Renal cortical epithelial cell (primary cell): ENCODE measurements around the gene RNU5B-1. TPM values are rescaled to one million over a fixed set of nuclear protein-coding genes. Genes with fewer than 3 reads are reported as not detected.

Experiments
- DNase-seq: peaks from one replicate; pipeline ENCODE4 v3.0.0-alpha.2; 2011; ENCODE audit warnings: low read depth
- total RNA-seq: library from RNA; depleted of rRNA; stranded (reverse); fragments of >200 nt; gene quantifications from 2 replicates; pipeline ENCODE4 v1.2.3, GENCODE V29; 2014

RNU5B-1 gene
- total RNA-seq, 1 donor from 2014 or later: not detected

GRCh38 chr15:65328506-65329287 lies 24.2 kb downstream of the RNU5B-1 start:
- DNase-seq: no peak

DNA sequence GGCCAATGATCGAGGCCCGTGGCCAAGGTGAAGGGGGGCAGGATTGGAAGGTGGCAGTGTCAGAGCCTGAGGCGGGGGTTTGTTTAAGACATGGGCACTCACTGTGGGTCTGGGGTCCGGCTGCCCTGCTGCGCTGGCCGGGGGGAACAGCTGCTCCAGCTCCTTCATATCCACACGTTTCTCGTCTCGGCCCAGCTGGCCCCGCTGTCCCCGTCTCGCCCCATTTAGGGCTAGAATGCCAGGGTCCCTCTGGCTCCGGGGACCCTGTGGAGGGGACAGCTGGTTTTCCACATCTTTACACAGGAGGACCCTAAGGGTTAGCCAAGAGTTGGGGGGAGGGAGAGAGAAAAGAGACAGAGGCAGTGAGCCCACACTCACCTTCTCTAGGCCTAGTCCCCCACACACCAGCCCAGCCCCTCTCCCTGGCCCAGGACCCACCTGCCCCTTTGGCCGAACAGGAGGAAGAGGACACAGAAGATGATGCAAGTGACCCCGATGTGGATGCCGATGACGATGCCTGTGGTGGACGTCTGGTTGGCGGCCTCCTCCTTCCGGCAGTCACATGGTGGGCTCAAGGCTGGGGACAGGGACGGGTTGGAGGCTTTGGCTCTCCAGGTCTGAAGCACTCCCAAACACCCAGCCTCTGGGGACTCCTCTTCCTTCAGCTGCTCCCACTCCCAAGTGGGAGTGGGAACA lies 25.0 kb downstream of the RNU5B-1 start:
- DNase-seq: no peak

- DNase-seq: no peak
Observed at GRCh38 chr15:65329984-65330735, 25.7 kb downstream of the RNU5B-1 start.

GRCh38 chr15:65330934-65331645 lies 26.6 kb downstream of the RNU5B-1 start:
- no peak for DNase-seq

DNA sequence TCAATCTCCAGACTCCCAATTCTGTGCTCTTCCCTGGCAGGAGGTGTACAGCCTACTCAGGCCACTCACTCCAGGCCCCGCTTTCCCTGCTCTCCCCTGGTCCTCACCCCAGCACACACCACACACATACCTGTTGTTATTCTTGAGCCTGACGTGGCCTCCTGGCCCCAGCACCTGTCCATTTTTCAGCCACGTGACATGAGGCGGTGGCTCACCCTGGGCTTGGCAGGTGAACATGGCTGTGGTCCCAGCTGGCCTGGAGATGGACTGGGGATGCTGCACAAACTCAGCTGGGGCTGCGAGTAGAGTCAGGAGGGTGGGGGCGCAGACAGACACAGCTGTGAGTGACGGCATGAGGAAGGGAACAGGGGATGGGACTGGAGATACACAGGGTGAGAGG lies 27.3 kb downstream of the RNU5B-1 start:
- DNase-seq: no peak

DNA sequence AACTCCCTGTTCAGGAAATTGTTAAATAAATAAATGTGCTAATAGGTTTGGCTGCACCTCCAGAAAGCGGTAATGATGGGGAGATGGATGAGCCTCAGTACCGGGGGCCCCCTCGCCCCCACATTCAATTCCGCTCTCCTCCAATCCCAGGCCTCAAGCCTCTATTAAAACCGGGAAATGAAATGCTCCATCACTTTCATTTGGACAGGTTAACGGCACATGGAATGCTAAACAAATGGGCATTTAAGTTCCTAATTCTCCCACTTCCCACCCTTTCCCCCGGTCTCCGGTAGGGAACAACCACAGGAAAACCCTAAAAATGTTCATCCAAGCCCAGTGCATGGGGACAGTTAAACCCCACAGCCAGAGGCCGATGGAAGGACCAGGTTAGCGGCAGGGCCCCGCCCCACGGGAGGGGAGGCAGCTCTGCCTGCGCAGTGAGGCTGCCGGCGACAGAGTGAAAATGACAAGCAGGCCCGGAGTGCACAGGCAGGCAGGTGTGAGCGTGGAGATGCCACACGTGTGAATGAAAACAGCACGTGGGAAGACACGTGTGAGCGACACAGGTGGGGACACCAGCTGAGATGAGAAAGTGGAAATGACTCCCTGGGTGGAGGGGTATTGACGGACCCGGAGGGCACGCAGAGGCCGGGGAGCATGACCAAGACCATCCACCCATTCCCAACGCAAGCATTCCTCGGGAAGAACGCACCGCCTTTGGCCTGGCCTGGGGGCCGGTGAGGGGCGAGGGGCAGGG lies 28.1 kb downstream of the RNU5B-1 start:
- DNase-seq: no peak

- DNase-seq: no peak
Observed at GRCh38 chr15:65333148-65333820, 28.8 kb downstream of the RNU5B-1 start.

DNA sequence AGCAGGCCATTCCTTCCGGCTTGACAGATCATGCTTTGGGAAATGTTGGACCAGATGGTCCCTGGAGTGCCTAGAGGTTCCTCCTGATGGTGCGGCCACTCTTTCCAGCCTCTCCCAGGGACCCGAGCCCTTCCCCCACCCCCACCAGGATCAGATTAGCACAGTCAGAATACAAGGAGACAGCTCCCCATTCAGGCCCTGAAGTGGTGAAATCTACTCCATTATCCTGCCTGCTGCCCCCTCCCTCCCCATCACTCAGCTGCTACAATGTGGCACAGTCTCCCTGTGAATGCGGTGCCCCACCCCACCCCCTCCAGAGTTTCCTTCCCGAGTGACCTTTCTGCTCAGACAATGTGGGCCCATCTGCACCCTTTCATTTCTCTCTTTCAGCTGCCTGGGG lies 29.4 kb downstream of the RNU5B-1 start:
- no peak for DNase-seq

GRCh38 chr15:65334586-65335231 lies 30.2 kb downstream of the RNU5B-1 start:
- peak; percentile 18 for DNase-seq

GRCh38 chr15:65335278-65336055 lies 31.0 kb downstream of the RNU5B-1 start:
- DNase-seq: no peak

DNA sequence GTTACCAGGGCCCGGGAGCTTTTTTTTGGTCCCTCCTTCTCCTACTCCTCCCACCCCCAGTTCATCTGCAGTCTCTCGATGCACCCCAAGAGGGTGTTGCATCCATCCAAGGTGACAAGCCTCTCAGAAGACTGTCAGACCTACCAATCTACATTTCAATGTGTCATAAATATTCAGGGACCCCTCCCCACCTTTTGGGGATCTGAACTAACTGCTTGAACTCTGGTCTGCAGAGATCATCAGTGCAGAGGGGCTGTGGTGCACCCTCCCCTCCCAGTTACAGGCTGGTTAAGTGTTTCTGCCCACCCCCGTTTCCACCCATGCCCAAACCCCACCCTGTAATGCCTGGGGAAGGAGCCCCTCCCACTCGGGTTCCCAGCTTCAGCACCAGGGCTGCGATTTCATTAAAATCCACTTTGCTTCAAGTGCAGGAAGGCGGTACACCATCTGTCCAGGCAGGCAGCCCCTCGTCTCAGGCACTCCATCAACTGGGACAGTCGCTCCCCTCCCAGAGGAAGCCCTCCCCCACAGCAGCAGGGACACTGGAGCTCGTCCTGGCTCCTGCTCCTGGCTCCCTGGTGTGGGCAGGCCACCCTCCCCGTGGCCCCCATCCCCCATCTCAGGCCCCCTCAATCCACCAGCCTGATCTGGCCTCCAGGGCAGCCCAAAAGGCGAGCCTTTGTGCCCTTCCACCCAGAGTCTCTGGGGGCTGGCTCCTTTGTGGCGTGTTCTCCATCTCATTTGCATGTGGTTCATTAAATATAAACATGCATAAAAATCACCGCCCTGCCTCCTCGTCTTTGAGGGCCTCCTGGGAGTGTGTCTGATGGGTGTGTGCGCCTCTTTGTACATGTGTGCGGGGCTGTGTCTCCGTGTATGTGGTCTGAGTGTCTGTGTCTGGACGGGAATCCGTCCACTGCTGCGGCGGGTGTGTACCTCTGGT lies 32.3 kb downstream of the RNU5B-1 start:
- DNase-seq: no peak

GRCh38 chr15:65337436-65338070 lies 33.1 kb downstream of the RNU5B-1 start:
- no peak for DNase-seq

GRCh38 chr15:65338366-65338765 lies 33.9 kb downstream of the RNU5B-1 start:
- DNase-seq: no peak

GRCh38 chr15:65338823-65339222 lies 34.3 kb downstream of the RNU5B-1 start:
- DNase-seq: no peak

DNA sequence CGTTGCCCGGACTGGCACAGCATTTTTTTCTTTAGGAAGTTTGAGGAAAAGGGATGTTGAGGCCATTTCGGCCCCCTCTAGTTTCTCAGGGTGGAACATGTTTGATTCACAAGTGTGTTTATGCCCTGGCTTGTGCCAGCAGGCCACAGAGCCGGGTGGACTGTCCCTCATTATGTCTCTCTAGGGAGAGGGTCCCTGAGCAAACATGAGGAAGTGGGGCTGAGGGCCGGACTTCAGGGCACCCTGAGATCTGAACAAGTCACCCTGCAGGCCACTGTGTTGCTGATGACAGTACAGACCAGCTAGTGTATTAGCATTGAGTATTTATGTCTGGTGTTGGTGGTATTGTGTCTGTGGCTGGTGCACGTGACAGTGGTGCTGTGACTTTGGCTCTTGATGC lies 34.9 kb downstream of the RNU5B-1 start:
- DNase-seq: no peak

- DNase-seq: no peak
Observed at GRCh38 chr15:65339920-65340319, 35.4 kb downstream of the RNU5B-1 start.

GRCh38 chr15:65342493-65342892 lies 38.0 kb downstream of the RNU5B-1 start:
- DNase-seq: no peak
